GM12801 (cell line): Measurements from ENCODE around the gene TMEM52B.

Experiments
- TF ChIP-seq, protein P1 (sequence below): IDR thresholded peaks from one replicate; pipeline ENCODE4 v1.5.1; 2011; ENCODE audit warnings: control low read depth; ENCODE audit not compliant: insufficient read length; ENCODE audit errors: extremely low read depth

The TMEM52B gene

DNA sequence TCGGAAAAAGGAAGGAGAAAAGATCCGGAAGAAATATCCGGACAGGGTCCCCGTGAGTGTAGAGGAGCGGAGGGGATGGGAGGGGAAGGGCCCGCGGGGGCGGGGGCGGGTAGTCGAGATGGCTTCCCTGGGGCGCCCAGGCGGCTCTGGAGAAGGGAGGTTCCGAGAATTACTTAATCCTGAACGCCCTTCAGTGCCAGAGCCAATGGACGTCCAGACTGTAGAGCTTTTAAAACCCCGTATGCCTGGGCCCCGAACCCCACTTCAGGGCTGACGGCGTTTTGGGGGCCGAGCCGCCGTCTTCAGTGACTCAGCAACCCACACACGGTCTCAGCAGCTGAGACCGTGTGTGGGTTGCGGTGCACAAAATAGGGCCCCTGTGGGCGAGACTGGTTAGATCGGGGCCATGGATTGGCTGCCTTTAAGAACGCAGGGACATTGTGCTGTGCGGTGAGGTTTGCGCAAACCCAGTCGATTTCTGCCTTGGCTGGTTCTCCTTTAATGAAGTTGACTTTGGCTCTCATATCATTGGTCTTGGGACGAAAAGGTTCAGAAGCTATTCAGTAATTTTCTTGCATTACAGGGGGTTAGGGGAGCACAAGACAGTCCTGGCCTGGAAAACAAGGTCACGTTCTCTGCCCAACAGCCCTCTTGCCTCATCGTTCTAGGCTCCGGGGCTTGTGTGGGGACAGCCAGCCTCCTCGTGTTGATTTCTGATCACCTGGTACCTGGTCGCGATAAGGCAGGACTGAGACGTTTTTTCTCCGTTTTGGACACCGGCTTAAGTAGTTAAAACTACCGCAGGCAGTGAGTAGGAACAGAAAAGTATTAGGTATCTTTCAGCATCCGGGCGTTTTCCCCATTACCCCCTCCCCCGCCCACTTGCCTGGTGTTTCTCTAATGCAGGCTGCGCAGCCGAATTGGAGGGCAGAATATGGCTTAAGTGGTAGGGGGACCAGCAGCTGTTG, 34.6 kb downstream of the TMEM52B start:
- TF ChIP-seq, protein P1, sequence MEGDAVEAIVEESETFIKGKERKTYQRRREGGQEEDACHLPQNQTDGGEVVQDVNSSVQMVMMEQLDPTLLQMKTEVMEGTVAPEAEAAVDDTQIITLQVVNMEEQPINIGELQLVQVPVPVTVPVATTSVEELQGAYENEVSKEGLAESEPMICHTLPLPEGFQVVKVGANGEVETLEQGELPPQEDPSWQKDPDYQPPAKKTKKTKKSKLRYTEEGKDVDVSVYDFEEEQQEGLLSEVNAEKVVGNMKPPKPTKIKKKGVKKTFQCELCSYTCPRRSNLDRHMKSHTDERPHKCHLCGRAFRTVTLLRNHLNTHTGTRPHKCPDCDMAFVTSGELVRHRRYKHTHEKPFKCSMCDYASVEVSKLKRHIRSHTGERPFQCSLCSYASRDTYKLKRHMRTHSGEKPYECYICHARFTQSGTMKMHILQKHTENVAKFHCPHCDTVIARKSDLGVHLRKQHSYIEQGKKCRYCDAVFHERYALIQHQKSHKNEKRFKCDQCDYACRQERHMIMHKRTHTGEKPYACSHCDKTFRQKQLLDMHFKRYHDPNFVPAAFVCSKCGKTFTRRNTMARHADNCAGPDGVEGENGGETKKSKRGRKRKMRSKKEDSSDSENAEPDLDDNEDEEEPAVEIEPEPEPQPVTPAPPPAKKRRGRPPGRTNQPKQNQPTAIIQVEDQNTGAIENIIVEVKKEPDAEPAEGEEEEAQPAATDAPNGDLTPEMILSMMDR = no peak

DNA sequence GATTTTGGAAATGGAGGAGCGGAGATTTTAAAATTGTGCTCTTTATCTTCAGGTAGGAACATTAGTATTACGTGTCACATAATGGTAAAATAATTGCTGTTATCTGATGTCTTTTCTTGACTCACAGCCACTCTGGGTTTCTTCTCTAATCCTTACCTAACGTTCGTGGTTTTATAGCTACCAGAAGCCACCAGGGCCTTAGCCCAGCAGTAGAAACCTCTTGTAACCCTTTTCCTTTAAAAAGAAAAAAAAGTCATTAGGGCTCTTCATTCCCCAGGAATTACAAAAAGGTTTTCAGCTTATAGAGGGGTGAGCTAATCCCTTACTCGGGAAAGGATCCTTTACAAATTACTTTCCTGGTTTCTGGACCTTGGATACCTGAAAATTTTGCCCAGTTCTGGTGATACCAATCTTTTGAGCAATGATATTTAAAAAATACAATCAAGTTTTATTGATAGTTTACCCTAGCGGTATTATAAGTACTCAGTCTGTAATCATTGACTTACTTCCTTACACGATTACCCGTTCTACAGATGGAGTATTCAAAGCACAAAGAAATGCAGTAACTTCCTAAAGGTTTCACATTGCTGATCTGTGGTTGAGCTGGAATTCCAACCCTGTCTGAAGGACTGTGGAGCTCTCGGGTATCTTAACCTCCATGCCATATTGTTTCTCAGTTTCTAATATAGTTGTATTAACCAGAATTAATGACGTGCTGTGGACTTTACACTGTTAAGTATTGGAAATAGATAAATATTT, 35.5 kb downstream of the TMEM52B start:
- TF ChIP-seq, protein P1 = no peak

DNA sequence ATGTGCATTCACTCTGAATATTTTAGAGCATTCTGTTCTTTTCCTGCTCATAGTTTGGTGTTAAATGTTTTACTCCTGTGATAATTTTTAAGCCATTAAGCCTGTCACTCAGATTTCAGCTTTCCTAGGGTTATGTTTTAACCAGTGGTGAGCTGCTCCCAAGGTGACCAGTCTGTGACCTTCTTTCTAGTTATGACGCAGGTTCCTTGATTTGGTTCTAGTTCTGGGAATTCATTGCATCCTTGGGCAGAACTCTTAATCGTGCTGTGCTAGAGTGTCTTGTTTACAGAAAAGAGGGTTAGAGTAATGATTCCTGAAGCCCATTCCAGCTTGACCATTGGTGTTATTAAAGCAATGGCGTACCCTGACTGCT, 36.0 kb downstream of the TMEM52B start:
- TF ChIP-seq, protein P1 = no peak

DNA sequence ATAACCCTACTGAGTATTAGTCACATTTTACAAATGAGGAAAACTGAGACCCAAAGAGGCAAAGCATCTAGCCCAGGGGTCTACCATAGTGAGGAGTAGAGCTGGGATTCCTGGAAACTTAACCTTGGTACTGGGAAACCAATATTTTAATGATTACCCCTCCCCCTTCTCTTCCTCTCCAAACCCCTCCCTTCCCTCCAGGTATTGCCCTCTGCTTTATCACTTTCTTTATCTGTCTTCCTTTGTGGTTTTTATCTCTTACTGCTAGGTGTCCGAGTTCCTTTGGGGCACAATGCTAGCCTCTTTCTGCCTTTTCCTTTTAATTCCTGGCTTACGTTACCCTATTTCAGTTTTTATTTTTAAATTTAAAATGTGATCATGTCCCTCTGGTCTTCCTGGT, 36.6 kb downstream of the TMEM52B start:
- TF ChIP-seq, protein P1 = no peak

DNA sequence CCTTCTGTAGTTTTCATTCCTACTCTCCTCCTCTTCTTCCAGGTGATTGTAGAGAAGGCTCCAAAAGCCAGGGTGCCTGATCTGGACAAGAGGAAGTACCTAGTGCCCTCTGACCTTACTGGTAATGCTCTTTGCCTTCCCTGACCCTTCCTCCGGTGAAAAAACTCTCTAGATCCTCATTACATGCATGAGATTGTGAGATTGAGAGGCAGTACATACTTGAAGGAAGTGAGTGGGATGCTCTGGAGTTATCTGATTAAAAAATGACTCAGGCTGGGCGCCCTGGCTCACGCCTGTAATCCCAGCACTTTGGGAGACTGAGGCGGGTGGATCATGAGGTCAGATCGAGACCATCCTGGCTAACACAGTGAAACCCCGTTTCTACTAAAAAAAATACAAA, 39.2 kb downstream of the TMEM52B start:
- TF ChIP-seq, protein P1 = no peak

DNA sequence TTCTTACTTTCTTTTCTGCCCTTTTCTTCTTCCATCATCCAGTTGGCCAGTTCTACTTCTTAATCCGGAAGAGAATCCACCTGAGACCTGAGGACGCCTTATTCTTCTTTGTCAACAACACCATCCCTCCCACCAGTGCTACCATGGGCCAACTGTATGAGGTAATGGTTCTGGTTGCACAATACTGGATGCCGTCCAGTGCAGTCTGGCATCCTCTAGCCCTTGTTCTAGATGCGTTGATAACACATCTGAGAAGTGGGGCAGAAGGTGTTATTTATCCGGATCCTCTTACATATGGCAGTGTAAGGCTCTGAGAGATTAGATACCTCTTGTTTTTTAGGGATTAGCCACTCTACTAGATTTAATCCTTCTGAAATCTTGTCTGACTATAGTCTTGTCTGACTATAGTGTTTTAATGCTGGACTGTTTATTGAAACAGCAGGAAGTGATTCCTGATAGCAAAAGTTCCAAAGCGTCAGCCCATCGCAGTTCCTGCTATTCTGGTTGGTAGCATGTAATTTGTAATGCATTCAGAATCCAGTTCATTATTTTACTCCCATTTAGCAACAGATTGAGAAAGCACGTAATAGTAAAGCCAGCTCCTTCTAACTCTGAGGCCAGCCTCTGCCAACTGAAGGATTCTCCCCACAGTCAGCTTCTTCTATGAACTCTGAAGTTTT, 41.7 kb downstream of the TMEM52B start:
- TF ChIP-seq, protein P1 = no peak

DNA sequence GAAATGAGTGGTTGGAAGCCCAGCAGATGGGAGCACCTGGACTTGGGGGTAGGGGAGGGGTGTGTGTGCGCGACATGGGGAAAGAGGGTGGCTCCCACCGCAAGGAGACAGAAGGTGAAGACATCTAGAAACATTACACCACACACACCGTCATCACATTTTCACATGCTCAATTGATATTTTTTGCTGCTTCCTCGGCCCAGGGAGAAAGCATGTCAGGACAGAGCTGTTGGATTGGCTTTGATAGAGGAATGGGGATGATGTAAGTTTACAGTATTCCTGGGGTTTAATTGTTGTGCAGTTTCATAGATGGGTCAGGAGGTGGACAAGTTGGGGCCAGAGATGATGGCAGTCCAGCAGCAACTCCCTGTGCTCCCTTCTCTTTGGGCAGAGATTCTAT, 43.0 kb downstream of the TMEM52B start:
- TF ChIP-seq, protein P1 = no peak
